ENCODE results near the gene FGF1.

FGF1 gene

DNA sequence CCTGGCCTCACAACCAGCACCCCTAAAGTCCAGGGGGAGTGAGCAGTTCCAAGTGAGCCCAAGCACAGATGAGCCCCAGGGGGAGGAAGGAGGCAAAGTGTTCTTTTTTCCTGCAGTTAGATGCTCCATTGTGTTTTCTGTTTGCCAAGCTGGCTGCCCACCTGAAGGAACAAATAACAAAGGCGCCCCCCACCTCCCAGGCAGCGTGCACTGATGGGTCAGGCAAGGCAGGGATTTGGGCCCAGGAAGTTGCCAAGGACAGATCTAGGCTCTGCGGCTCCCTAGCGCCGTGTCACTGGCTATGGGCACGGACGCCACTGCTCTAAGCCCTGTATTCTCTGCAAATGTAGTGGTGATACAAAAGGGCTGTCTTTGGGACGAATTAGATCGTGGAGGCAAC, 21.8 kb downstream of the FGF1 start:
- TF ChIP-seq, protein P1, sequence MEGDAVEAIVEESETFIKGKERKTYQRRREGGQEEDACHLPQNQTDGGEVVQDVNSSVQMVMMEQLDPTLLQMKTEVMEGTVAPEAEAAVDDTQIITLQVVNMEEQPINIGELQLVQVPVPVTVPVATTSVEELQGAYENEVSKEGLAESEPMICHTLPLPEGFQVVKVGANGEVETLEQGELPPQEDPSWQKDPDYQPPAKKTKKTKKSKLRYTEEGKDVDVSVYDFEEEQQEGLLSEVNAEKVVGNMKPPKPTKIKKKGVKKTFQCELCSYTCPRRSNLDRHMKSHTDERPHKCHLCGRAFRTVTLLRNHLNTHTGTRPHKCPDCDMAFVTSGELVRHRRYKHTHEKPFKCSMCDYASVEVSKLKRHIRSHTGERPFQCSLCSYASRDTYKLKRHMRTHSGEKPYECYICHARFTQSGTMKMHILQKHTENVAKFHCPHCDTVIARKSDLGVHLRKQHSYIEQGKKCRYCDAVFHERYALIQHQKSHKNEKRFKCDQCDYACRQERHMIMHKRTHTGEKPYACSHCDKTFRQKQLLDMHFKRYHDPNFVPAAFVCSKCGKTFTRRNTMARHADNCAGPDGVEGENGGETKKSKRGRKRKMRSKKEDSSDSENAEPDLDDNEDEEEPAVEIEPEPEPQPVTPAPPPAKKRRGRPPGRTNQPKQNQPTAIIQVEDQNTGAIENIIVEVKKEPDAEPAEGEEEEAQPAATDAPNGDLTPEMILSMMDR (IDR thresholded peaks at IDR 0.05; ENCODE audit: control insufficient read depth, extremely low read depth, insufficient read depth) = no peak
- no peak for DNase-seq (ENCODE audit: low read depth)
- no peak overlapping the region for H3K4me3 ChIP-seq (ENCODE audit: low read depth, low read length)

DNA sequence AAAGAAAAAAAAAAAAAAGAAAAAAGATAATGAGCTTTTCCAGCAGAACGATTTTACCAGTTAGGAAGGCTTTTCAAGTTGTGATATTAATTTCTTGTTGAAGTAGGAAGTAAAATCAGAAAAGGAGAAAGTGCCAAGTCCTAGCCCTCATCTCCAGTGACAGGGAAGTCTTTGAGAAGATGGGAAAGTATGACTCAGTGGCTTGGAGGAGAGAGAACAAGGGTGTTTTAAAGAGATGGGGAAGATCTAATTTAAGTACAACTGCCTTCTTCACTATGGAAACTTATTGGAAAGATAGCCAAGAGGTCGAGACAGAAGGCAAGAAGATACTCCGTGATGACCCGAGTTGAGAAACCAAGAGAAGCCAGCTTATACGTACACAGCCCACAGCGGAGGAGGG, 22.6 kb downstream of the FGF1 start:
- no peak for DNase-seq (ENCODE audit: low read depth)
- no peak overlapping the region for H3K4me3 ChIP-seq (ENCODE audit: low read depth, low read length)
- TF ChIP-seq, protein P1 (IDR thresholded peaks at IDR 0.05; ENCODE audit: control insufficient read depth, extremely low read depth, insufficient read depth) = no peak

DNA sequence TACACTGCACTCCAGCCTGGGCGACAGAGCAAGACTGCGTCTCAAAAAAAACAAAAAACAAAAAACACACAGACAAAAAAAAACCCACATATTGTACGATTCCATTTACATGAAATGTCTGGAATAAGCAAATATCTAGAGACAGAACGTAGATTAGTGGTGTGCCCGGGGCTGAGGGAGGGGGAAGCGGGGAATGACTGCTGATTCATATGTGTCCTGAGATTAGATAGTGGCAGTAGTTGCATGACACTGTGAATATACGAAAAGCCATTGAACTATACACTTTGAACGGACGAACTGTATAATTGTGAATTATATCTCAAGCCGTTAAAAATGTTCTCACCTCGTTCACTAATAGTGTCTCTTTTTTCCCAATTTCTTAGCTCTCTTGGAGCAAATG, 23.9 kb downstream of the FGF1 start:
- TF ChIP-seq, protein P1 (IDR thresholded peaks at IDR 0.05; ENCODE audit: control insufficient read depth, extremely low read depth, insufficient read depth) = no peak
- H3K4me3 ChIP-seq (ENCODE audit: low read depth, low read length) = no peak overlapping the region
- no peak for DNase-seq (ENCODE audit: low read depth)

DNA sequence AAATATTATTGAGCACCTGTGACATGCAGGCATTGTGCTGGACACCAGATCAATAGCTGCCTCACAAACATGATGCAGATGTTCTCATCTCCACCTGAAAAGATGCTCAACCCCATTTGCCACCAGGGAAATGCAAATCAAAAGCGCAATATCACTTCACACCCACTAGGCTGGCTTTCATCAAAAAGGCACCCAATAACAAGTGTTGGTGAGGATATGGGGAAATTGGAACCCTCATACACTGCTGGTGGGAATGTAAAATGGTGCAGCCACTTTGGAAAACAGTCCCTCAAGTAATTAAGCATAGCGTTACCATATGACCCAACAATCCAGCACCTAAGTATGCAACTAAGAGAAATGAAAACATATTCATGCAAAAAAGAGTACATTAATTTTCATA, 24.7 kb downstream of the FGF1 start:
- no peak for DNase-seq (ENCODE audit: low read depth)
- TF ChIP-seq, protein P1 (IDR thresholded peaks at IDR 0.05; ENCODE audit: control insufficient read depth, extremely low read depth, insufficient read depth) = no peak
- no peak overlapping the region for H3K4me3 ChIP-seq (ENCODE audit: low read depth, low read length)

DNA sequence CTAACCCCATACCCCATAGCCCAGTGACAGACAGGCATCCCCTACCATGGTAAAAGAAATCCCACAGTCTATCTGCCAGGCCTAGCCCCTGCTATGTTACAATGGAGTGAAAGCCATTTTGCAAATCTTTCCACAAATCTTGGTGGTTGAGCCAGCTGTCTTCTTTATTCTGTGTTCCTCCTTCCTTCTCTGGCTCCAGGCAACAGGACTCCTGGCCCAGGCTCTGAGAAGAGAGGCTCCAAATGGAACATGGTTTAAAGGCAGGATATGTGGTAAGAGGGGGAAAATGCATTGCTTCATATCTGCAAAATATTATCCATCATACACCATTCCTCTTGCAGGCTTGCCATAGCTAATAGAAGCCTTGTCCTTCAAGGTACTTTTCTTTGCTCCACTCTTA, 25.2 kb downstream of the FGF1 start:
- TF ChIP-seq, protein P1 (IDR thresholded peaks at IDR 0.05; ENCODE audit: control insufficient read depth, extremely low read depth, insufficient read depth) = no peak
- H3K4me3 ChIP-seq (ENCODE audit: low read depth, low read length) = no peak overlapping the region
- DNase-seq (ENCODE audit: low read depth) = no peak

DNA sequence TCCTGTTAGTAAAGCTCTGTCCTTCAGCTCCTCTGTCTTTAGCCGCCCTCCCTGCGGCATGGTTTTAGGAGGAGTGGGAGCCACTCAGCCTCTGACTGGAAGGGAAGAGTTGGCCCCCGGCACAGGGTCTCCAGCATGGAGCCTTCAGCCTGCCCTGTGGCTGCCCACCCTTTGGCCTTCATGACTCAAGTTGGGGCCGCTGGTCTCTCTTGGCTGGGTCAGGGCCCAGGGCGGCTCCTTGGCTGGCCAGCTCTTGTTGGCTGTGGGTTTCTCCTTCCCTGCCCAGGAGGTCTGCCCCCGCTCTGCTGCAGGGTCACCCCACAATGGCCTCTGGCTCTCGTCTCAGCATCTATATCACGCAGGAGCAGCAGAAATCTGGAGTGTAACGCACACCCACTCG, 25.7 kb downstream of the FGF1 start:
- TF ChIP-seq, protein P1 (IDR thresholded peaks at IDR 0.05; ENCODE audit: control insufficient read depth, extremely low read depth, insufficient read depth) = no peak
- DNase-seq (ENCODE audit: low read depth) = no peak
- no peak overlapping the region for H3K4me3 ChIP-seq (ENCODE audit: low read depth, low read length)

DNA sequence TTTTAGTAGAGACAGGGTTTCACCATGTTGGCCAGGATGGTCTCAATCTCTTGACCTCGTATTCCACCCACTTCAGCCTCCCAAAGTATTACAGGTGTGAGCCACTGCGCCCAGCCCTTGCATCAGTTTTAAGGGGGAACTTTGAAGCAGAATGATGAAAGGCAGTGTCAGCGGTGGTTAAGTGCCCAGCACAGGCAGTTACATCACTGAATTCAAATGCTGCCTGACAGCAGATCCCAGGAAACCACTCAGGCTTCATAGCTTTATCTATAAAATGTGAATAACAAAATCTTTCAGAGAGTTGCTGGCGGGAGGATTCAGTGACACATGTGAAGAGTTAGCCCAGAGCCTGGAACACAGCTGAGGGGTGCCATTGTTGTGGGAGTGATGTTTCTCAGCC, 26.5 kb downstream of the FGF1 start:
- TF ChIP-seq, protein P1 (IDR thresholded peaks at IDR 0.05; ENCODE audit: control insufficient read depth, extremely low read depth, insufficient read depth) = no peak
- DNase-seq (ENCODE audit: low read depth) = no peak

More for the DNA sequence above, 26.5 kb downstream of the FGF1 start:
- H3K4me3 ChIP-seq (ENCODE audit: low read depth, low read length) = no peak overlapping the region
